SU-DHL-6 (cell line): ENCODE data around the gene CREG2.

Source experiments
- H2AFZ ChIP-seq: fragments of 200-600 bp; sonication (generic); 2 replicates; pipeline ENCODE4 v1.6.1; 2014; ENCODE audit warnings: low read depth, mild to moderate bottlenecking, moderate library complexity, mixed read lengths, antibody characterized with exemption, low read length; ENCODE audit not compliant: severe bottlenecking
- H3F3A ChIP-seq: fragments of 200-600 bp; shearing (Covaris generic); 2 replicates; pipeline ENCODE4 v1.6.0; 2016; ENCODE audit warnings: antibody characterized with exemption, mild to moderate bottlenecking; ENCODE audit not compliant: insufficient read depth
- H3K27ac ChIP-seq: fragments of 200-600 bp; sonication (generic); 2 replicates; pipeline ENCODE4 v1.5.1; 2016; ENCODE audit warnings: low read depth, mild to moderate bottlenecking, low read length, moderate library complexity, mixed read lengths
- H3K27me3 ChIP-seq: fragments of 200-600 bp; sonication (generic), shearing (Covaris generic); 2 replicates; pipeline ENCODE4 v1.6.0; 2014; ENCODE audit warnings: mild to moderate bottlenecking, low read length
- H3K36me3 ChIP-seq: fragments of 200-600 bp; sonication (generic); 2 replicates; pipeline ENCODE4 v1.6.1; 2014; ENCODE audit warnings: mild to moderate bottlenecking, low read length, mixed read lengths
- H3K4me2 ChIP-seq: fragments of 300-600, 200-600 bp; shearing (Covaris generic), sonication (generic); 2 replicates; pipeline ENCODE4 v1.6.0; 2014; ENCODE audit warnings: low read length, low read depth, mild to moderate bottlenecking; ENCODE audit not compliant: poor library complexity, severe bottlenecking
- H3K4me3 ChIP-seq: fragments of 200-600 bp; sonication (generic); 2 replicates; pipeline ENCODE4 v1.5.1; 2014; ENCODE audit warnings: antibody characterized with exemption, low read length, mild to moderate bottlenecking, mixed read lengths; ENCODE audit not compliant: insufficient read depth, poor library complexity, severe bottlenecking
- H3K79me2 ChIP-seq: fragments of 200-600 bp; sonication (generic); 2 replicates; pipeline ENCODE4 v1.6.1; 2014; ENCODE audit warnings: mild to moderate bottlenecking, low read length, moderate library complexity; ENCODE audit not compliant: insufficient read depth
- H3K9ac ChIP-seq: fragments of 200-600 bp; sonication (generic); 2 replicates; pipeline ENCODE4 v1.7.0; 2014; ENCODE audit warnings: mild to moderate bottlenecking, low read length
- H3K9me2 ChIP-seq: fragments of 200-600 bp; sonication (generic); replicated peaks from 2 replicates; pipeline ENCODE4 v1.6.1; 2014; ENCODE audit warnings: low read length; ENCODE audit not compliant: insufficient read depth
- H3K9me3 ChIP-seq: fragments of 200-600 bp; sonication (generic); 2 replicates; pipeline ENCODE4 v1.6.1; 2014; ENCODE audit warnings: low read length, mixed read lengths; ENCODE audit not compliant: insufficient read depth
- H4K20me1 ChIP-seq: fragments of 200-600 bp; sonication (generic); 2 replicates; pipeline ENCODE4 v1.6.1; 2014; ENCODE audit warnings: low read depth, mild to moderate bottlenecking, antibody characterized with exemption, low read length, moderate library complexity, mixed read lengths
- EZH2phosphoT487 ChIP-seq: fragments of 200-600 bp; sonication (generic), shearing (Covaris generic); conservative IDR thresholded peaks from 2 replicates; pipeline ENCODE4 v1.6.1; 2018; ENCODE audit warnings: mild to moderate bottlenecking, antibody characterized with exemption, low read length, moderate library complexity, mixed read lengths
- TF ChIP-seq, protein P1 (sequence below): fragments of 200-600 bp; sonication (generic); IDR thresholded peaks from one replicate; pipeline ENCODE4 v1.5.1; 2017; ENCODE audit warnings: antibody characterized with exemption, mild to moderate bottlenecking, low read length, moderate library complexity; ENCODE audit not compliant: insufficient read depth, poor library complexity, severe bottlenecking

The CREG2 gene

DNA sequence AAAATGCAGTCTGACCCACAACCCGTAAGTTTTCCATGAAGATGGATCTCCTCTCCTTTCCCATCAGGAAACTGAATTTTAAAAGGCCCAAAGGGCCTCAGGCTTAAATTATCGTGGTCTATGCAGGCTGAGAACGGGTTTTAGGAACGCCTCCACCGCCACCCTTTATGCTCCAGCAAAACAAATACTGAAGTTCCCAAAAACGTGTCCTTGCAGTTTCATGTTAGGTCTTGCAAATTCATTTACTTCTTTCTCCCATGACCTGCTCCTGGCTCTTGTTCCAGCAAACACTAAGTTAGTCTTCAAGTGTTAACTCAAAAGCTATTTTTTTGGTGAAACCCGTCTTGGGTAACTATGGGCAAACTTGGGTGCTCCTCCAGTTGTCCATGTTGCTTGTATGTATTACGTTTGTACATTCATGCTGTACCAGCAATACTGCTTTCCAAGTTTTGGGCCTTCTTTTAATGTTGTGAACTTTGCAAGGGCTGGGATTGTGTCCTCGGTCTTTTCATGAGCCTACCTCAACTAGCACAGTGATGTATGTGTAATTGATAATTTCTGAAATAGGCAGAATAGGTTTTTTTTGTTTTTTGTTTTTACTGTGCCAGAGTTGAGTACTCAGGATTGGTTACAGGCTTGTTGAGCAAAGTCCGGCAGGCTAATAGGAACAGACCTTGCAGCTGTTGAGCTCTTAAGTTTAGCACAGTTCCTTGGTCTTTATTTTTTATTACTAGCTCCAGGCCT, 77.0 kb downstream of the CREG2 start:
- no peak overlapping the region for H3K4me2 ChIP-seq
- no peak overlapping the region for H3K27ac ChIP-seq
- H3K9ac ChIP-seq: no peak overlapping the region
- H2AFZ ChIP-seq: no peak overlapping the region
- no peaks in the 10 kb centered on the region for H3K36me3 ChIP-seq
- H4K20me1 ChIP-seq: no peaks in the 10 kb centered on the region
- no peaks in the 10 kb centered on the region for H3K9me3 ChIP-seq
- TF ChIP-seq, protein P1, sequence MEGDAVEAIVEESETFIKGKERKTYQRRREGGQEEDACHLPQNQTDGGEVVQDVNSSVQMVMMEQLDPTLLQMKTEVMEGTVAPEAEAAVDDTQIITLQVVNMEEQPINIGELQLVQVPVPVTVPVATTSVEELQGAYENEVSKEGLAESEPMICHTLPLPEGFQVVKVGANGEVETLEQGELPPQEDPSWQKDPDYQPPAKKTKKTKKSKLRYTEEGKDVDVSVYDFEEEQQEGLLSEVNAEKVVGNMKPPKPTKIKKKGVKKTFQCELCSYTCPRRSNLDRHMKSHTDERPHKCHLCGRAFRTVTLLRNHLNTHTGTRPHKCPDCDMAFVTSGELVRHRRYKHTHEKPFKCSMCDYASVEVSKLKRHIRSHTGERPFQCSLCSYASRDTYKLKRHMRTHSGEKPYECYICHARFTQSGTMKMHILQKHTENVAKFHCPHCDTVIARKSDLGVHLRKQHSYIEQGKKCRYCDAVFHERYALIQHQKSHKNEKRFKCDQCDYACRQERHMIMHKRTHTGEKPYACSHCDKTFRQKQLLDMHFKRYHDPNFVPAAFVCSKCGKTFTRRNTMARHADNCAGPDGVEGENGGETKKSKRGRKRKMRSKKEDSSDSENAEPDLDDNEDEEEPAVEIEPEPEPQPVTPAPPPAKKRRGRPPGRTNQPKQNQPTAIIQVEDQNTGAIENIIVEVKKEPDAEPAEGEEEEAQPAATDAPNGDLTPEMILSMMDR: no peak
- no peak for TF ChIP-seq EZH2phosphoT487
- no peaks in the 10 kb centered on the region for H3K9me2 ChIP-seq
- no peak overlapping the region for H3K4me3 ChIP-seq
- 0 out of 2 replicates have a peak, but pooled peaks cover 5% of the 10 kb centered on the region for H3F3A ChIP-seq
- H3K27me3 ChIP-seq: no peaks in the 10 kb centered on the region
- peaks cover 18% of the 10 kb centered on the region for H3K79me2 ChIP-seq

DNA sequence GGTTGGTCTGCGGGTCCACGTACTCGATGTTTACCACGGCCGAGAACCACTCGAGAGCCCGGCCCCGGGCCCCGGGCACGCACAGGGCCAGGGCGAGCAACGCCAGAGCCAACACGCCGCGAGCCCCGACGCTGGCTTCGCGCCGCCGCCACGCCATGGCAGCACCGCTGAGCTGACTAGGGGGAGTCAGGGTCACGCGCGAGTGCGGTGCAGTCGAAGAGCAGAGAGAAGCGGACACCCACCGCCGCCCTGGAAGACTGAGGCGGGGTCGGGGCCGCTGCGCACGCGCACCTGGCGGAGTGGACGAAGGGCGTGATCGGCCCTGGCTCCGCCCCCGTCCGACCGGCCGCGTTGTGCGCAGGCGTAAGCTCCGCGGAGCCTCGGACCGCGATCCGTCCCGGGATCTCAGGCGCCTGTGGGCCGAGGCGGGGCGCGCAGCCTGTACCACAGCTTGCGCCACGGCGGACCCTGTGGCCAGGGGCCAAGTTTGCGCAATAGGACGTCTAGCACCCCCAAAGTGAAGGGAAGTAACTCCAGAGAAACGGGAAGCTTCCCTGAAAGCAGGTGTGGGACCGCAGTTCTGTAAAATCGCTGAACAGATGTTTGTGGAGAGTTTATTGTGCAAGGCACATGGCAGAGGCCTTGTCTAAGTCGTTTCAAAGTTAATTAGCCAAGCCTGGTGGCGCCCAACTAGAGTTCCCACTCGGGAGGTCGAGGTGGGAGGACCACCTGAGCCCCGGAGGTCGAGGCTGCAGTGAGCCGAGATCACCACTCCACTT, 78.7 kb downstream of the CREG2 start, which contains the start of gene RNF149:
TSS of gene RNF149 (minus strand) at position 270 of the 779 bp plus-strand sequence. CDS start at position 157, 113 bp downstream.
- peak within 1 kb of the TSS; percentile 76 for H3K9ac ChIP-seq
- no peaks in the 10 kb centered on the region for H3K36me3 ChIP-seq

DNA sequence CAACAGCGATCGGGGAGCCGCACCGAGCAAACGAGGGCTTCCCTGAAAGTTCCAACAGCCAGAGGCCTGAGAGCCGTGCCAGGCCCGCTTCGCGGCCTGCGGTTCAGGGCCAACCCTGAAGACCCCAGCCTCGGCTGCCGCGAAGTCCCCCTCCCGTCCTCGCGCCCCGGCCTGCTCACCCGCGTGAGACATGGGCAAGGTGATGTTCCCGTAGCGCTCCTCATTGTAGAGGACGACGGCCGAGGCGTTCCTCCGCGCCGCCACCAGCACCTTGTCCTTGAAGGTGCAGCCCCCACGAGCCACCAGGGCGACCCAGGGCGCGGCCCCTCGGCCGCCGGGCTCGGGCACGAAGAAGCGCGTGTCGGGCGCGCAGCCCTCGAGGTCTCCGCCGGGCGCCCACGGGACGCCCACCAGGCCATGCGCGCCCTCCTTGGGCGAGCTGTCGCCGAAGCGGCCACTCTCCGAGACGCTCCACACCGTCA, 79.3 kb downstream of the CREG2 start:
- H3K36me3 ChIP-seq: no peaks in the 10 kb centered on the region
- H3K27ac ChIP-seq: no peak overlapping the region
- no peaks in the 10 kb centered on the region for H4K20me1 ChIP-seq
- peaks cover 18% of the 10 kb centered on the region for H3K79me2 ChIP-seq
- H3K4me2 ChIP-seq: peak overlapping the region; percentile 68
- H3F3A ChIP-seq: 0 out of 2 replicates have a peak, but pooled peaks cover 5% of the 10 kb centered on the region
- H3K9me3 ChIP-seq: no peaks in the 10 kb centered on the region
- peak overlapping the region; percentile 92 for H3K4me3 ChIP-seq
- peak overlapping the region; percentile 76 for H3K9ac ChIP-seq
- H2AFZ ChIP-seq: peak overlapping the region; percentile 96
- TF ChIP-seq, protein P1: no peak
- no peak for TF ChIP-seq EZH2phosphoT487
- no peaks in the 10 kb centered on the region for H3K9me2 ChIP-seq
- no peaks in the 10 kb centered on the region for H3K27me3 ChIP-seq

More for the DNA sequence above, 78.7 kb downstream of the CREG2 start, which contains the start of gene RNF149:
- no peaks in the 10 kb centered on the region for H3K9me3 ChIP-seq
- H3K4me2 ChIP-seq: peak within 1 kb of the TSS; percentile 68
- no peaks in the 10 kb centered on the region for H3K27me3 ChIP-seq
- peaks cover 18% of the 10 kb centered on the region for H3K79me2 ChIP-seq
- no peaks in the 10 kb centered on the region for H3K9me2 ChIP-seq
- TF ChIP-seq, protein P1: no peak
- TF ChIP-seq EZH2phosphoT487: no peak
- peak within 1 kb of the TSS; percentile 96 for H2AFZ ChIP-seq
- no peaks in the 10 kb centered on the region for H4K20me1 ChIP-seq
- 0 out of 2 replicates have a peak, but pooled peaks cover 5% of the 10 kb centered on the region for H3F3A ChIP-seq
- H3K4me3 ChIP-seq: peak within 1 kb of the TSS; percentile 92
- H3K27ac ChIP-seq: no peak within 1 kb of the TSS; the same call in 1 of the 2 replicates
